Putamen (tissue), 1 donor: ENCODE results near the gene FAAH2.
"Not testable (repeated sequence)": the region's sequence is repeated elsewhere in the genome, so short reads cannot be mapped to it uniquely, and the experiment has no call there.

ENCODE experiments used
- DNase-seq: peaks from one replicate; pipeline ENCODE4 v3.0.0-alpha.2; 2016; ENCODE audit warnings: low spot score

FAAH2 gene, protein sequence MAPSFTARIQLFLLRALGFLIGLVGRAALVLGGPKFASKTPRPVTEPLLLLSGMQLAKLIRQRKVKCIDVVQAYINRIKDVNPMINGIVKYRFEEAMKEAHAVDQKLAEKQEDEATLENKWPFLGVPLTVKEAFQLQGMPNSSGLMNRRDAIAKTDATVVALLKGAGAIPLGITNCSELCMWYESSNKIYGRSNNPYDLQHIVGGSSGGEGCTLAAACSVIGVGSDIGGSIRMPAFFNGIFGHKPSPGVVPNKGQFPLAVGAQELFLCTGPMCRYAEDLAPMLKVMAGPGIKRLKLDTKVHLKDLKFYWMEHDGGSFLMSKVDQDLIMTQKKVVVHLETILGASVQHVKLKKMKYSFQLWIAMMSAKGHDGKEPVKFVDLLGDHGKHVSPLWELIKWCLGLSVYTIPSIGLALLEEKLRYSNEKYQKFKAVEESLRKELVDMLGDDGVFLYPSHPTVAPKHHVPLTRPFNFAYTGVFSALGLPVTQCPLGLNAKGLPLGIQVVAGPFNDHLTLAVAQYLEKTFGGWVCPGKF

GRCh38 chrX:57286507-57287251 is at the start of gene FAAH2:
Gene FAAH2, plus strand, starts transcription at chrX:57286706. Its CDS starts 120 bp downstream, at chrX:57286826.
- no peak for DNase-seq

DNA sequence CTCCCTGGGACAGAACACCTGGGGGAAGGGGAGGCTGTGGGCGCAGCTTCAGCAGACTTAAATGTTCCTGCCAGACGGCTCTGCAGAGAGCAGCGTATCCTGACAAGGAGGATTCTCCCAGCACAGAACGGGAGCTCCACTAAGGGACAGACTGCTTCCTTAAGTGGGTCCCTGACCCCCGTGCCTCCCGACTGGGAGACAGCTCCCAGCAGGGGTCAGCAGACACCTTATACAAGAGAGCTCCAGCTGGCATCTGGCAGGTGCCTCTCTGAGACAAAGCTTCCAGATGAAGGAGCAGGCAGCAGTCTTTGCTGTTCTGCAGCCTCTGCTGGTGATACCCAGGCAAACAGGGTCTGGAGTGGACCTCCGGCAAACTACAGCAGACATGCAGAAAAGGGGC is 44.5 kb upstream of the FAAH2 start:
- no peak for DNase-seq

DNA sequence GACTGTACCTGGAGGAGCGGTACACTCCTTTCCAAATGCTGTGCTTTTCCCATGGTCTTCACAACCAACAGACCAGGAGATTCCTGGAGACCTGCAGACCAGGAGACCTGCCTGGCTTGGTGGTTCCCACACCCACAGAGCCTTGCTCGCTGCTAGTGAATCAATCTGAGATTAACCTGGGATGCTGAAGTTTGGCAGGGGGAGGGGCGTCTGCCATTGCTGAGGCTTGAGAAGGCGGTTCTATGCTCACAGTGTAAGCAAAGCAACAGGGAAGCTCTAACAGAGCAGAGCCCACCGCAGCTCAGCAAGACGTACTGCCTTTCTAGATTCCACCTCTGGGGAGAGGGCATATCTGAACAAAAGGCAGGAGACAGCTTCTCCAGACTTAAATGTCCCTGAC is 34.5 kb upstream of the FAAH2 start:
- no peak for DNase-seq

GRCh38 chrX:57265126-57265525 is 21.4 kb upstream of the FAAH2 start:
- no peak for DNase-seq

GRCh38 chrX:57266275-57266674 is 20.2 kb upstream of the FAAH2 start:
- DNase-seq = no peak

- DNase-seq = no peak
Observed at GRCh38 chrX:57266871-57267270, 19.6 kb upstream of the FAAH2 start.

GRCh38 chrX:57267308-57267707 is 19.2 kb upstream of the FAAH2 start:
- DNase-seq = no peak

GRCh38 chrX:57270980-57271379 is 15.5 kb upstream of the FAAH2 start:
- no peak for DNase-seq

- DNase-seq = no peak
Observed at GRCh38 chrX:57282568-57282967, 3.9 kb upstream of the FAAH2 start.

GRCh38 chrX:57285001-57285400 is 1.5 kb upstream of the FAAH2 start:
- no peak for DNase-seq

GRCh38 chrX:57289089-57289488 is 2.6 kb downstream of the FAAH2 start:
- no peak for DNase-seq

- DNase-seq = no peak
Observed at GRCh38 chrX:57294961-57295360, 8.5 kb downstream of the FAAH2 start.

DNA sequence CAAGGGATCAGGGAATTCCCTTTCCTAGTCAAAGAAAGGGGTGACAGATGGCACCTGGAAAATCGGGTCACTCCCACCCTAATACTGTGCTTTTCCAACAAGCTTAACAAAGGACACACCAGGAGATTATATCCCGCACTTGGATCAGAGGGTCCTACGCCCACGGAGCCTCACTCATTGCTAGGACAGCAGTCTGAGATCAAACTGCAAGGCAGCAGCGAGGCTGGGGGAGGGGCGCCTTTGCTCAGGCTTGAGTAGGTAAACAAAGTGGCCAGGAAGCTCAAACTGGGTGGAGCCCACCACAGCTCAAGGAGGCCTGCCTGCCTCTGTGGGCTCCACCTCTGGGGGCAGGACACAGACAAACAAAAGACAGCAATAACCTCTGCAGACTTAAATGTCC is 9.2 kb downstream of the FAAH2 start:
- not testable (repeated sequence) for DNase-seq

DNA sequence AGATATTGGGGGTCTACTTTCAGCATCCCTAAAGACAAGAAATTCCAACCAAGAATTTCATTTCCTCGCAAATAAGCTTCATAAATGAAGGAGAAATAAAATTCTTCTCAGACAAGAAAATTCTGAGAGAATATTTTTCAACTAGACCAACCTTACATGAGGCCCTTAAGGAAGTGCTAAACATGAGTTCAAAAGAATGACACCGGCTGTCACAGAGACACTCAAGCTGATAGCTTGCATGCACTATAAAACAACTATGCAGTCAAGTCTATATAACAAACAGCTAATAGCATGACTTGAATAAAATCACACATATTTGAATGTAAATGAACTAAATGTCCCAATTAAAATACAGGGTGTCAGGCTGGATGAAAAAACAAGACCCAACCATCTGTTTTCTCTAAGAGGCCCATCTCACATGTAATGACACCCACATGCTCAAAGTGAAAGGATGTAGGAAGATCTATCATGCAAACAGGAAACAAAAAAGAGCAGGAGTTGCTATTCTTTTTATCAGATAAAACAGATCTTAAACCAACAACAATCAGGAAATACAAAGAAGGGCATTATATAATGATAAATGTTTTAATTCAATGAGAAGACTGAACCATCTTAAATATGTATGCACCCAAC is 27.2 kb downstream of the FAAH2 start:
- no peak for DNase-seq

DNA sequence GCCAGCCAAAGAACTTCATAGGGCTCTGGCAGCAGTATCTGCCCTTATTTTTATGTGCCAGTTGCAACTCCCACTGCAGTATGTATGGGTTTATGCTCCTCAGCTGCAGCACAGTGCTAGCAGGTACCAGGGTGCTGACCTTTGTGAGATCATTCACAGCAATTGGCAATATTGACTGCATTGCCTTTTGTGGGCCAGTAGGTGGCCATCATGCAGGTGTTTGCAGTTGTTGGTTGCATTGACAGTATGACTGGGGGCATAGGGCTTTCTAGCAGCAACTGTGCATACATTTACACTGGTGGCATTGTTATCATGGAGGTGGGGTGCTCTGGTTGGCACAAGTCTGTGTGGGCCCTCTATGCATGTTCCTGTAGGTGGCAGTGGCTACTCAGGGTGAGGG is 42.5 kb downstream of the FAAH2 start:
- no peak for DNase-seq

GRCh38 chrX:57335790-57336189 is 49.3 kb downstream of the FAAH2 start:
- not testable (repeated sequence) for DNase-seq

DNA sequence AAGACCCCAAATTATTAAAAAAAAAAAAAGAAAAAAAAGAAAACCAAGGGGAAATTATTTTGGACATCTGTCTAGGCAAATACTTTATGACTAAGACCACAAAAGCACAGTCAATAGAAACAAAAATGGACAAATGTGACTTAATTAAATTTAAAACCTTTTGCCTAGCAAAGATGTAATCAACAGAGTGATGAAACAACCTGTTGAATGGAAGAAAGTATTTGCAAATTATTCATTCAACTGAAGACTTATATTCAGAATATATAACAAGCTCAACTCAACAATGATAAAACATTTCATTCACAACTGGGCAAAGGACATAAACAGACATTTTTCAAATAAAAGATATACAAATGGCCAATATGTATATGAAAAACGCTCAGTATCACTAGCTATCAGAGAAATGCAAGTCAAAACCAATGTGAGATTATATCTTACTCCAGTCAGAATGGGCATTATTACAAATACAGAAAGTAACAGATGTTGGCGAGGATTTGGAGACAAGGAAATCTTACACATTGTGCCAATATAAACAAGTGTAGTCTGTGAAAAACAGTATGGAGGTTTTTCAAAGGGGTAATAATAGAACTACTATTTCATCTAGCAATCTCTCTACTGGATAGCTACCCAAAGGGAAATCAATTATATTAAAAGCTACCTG is 67.1 kb downstream of the FAAH2 start:
- DNase-seq = no peak

- DNase-seq = no peak
Observed at GRCh38 chrX:57364145-57364544, 77.6 kb downstream of the FAAH2 start.

- no peak for DNase-seq
Observed at GRCh38 chrX:57366430-57366829, 79.9 kb downstream of the FAAH2 start.

DNA sequence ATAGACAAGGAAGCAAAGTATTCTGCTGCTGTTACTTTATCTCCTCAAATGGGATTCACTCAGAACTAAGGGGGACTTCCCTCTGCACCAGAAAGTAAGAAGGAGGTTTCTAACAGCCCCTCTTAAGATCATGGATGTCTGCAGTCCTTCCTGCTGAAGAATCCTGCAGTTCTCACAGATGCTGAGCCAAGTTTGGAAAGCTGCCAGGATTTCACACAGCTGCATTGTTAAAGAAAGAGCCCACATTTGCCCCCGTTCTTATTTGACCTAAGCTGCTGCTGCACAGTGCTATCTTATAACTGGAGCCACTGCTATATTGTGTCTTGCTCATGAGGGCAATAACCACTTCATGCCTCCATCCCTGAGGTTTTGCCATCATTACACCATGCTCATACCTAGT is 81.1 kb downstream of the FAAH2 start:
- peak; percentile 56 for DNase-seq

DNA sequence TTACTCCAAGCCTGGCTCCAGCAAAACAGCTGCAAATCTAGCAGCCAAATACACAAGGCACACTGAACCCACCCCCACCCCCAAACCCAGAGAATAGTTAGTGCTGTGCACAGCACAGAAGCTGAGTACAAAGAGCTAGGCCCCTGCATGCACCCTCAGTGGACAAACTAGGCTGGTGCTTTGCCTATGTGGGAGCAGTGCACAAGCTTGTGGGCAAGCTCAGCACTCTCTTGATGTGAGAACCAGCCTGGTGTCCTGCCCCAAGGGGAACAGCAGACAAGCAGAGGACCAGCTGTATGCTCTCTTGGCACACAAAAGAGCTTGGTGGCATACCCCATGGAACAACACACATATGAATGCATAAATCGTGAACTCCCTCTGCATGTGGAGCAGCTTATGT is 81.7 kb downstream of the FAAH2 start:
- no peak for DNase-seq

DNA sequence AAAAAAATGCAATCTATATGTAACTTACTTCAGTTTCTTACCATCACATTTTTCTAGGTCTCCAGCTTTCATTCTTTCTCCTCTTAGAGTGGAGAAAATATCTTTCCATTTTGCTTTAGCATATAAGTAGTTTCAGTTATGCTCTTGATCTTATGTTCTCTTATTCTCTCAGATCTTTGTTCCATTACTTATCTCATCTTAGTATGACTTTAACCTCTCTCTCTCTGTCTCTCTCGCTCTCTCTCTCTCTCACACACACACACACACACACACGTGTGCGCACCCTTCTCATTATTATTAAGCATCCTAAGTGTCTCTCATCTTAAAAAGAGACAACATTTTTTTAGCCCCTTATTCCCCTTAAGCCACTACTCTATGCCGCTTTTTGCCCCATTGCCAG is 92.8 kb downstream of the FAAH2 start:
- DNase-seq = no peak
